H7 (cell line): Measurements from ENCODE around the gene LIN52. TPM values are rescaled to one million over a fixed set of nuclear protein-coding genes. Genes with fewer than 3 reads are reported as not detected.
A peak's percentile ranks its signal among the peaks of the same experiment; 100 is the strongest.

Source experiments
- DNase-seq: peaks from one replicate; pipeline ENCODE4 v3.0.0; 2012
- H3K27me3 ChIP-seq: 2 replicates; pipeline ENCODE4 v1.6.0; 2011; ENCODE audit warnings: mild to moderate bottlenecking, low read length; ENCODE audit not compliant: control insufficient read depth, insufficient read depth
- H3K36me3 ChIP-seq: replicated peaks from 2 replicates; pipeline ENCODE4 v1.5.1; 2011; ENCODE audit warnings: low read length; ENCODE audit not compliant: control insufficient read depth, insufficient read depth
- H3K4me3 ChIP-seq: 2 replicates; pipeline ENCODE4 v1.5.1; 2011; ENCODE audit warnings: low read depth, mild to moderate bottlenecking, control low read depth, low read length, moderate library complexity; ENCODE audit not compliant: insufficient read depth
- total RNA-seq: library from RNA; depleted of rRNA; stranded (reverse); fragments of >200 nt; shearing (Covaris generic); gene quantifications from 2 replicates; pipeline ENCODE4 v1.2.3, GENCODE V29; 2014; rRNA removed

The LIN52 gene
- total RNA-seq, 1 experiment from 2014 or later: 13.3 TPM

DNA sequence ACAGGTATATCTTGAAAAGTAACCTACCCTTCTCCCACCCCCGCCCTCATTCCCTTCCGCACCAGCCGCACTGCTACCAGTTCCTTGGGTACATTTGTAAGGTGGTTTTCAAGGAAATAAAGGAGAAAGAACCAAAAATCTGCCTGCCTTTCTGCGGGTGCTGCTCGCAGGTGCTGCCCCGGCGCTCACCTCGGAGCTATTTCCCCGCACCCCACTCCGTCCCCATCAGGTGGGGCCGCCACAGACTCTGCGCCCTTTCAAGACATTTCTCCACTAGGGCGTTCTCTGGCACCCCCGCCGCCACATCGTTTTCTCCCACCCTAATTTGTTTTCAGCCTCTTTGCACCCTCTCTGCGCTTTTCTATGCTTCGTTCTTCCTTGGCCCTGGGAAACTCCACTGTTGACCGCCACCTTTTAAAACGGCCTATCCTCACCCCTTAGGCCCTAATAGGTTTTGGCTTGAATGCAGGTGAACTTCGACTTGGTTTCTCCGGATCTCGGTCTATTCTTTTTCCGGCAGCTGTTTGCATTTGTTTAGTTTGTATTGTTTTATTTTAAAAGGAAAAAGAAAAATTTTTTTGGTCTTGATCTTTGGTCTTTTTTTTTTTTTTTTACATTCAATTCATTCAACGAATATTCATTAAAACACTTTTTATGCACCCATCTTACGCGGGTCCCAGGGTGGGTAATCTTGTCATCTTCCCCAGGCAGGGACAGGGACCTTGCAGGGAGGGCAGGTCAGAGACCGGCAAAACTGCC is 157.4 kb downstream of the LIN52 start:
- DNase-seq: peak; percentile 66
- peaks cover 87% of the 10 kb centered on the region for H3K27me3 ChIP-seq
- H3K4me3 ChIP-seq: no peak overlapping the region

DNA sequence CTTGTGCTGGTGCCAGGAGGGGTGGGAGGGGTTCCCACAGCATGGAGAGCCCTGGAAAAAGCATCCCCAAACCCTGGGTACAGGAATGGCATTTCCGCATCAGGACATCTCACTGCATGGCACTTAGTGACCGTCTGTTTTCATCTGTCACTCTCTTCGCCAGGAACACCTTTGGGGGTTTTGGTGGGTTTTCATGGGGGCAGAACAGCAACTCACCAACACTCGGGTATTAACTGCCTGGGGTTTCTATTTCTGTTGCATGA is 158.0 kb downstream of the LIN52 start:
- DNase-seq: no peak
- no peaks in the 10 kb centered on the region for H3K36me3 ChIP-seq
- H3K4me3 ChIP-seq: no peak overlapping the region
- peaks cover 82% of the 10 kb centered on the region for H3K27me3 ChIP-seq

More for the DNA sequence above, 157.4 kb downstream of the LIN52 start:
- no peaks in the 10 kb centered on the region for H3K36me3 ChIP-seq

DNA sequence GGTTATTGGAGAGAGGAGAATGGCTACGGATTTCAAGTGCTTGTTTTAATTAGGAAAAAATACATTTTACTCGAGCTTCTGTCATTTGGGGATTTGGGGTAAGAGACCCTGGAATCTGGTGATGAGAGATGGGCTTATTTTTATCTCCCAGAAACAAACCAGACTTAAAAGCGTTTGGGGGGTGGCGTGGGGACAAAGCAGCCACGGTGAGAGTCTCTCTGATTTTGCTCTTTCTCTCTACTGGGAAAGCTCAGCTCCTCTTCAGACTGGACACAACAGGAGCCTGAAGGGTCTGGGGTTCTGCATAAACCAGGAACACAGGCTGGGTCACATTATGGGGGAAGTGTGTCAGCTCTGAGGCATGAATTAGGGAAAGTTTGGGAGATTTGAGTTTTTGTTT is 158.3 kb downstream of the LIN52 start:
- Histone ChIP-seq H3K4me3 (no peak overlapping the region), H3K27me3 (peaks cover 81% of the 10 kb centered on the region), H3K36me3 (no peaks in the 10 kb centered on the region)
- DNase-seq: no peak

DNA sequence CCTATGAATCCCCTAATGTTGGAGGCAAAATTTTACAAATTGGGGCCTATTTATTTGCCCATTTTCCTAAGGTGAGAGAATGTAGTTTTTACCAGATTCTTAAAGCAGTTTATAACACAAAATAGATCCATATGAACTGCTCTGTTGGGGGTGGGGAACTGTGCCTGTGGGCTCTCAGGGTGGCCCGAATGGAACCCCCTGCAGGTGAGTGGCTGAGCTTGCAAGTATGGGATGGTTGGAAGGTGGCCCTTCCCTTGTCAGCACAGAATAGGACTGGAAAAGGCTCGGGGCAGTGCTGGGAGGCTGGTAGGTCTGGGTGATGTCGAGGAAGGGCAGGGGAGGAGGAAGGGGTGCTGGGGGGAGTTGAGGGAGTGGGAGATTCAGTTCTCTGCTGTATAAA is 159.4 kb downstream of the LIN52 start:
- DNase-seq: no peak
- H3K4me3 ChIP-seq: no peak overlapping the region
- H3K36me3 ChIP-seq: no peaks in the 10 kb centered on the region
- H3K27me3 ChIP-seq: peaks cover 70% of the 10 kb centered on the region

DNA sequence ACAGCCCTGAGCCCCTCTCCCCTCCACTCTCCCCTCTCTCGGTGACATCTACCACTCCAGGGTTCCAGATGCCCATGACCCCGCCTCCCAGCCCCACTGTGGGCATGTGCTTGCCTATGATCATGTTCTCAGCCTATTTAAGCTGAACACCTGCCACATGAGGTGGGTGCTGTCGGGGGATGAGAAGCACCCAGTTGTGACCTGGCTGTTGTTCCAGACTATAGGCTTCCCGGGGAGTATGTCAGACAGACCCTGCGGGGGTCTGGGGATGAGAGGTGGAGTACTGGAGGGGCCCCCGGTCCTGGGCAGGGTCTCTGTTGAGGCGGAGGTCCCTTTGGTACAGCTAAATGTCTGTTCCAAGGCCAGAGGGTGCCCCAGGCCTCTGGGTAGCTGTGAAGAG is 160.5 kb downstream of the LIN52 start:
- DNase-seq: no peak
- Histone ChIP-seq H3K36me3 (no peaks in the 10 kb centered on the region), H3K4me3 (no peak overlapping the region), H3K27me3 (peaks cover 58% of the 10 kb centered on the region)

DNA sequence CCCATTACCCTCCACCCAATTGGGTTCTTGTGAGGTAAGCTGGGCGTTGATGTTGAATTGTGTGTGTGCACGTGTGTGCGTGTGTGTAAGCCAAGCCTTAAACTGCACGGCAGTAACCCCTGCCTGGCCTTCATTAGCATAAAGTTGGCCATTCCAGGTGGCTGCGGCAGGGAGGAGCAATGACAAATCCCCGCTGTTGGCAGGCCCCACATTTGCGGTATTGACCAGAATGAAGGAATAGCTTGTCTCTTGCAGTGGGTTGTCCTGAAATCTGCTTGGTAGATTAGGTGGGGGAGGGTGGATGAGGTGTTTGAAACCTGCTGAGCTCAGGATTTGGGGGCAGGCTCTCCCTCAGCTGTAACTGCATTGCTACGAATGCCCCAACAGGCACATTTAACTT is 161.8 kb downstream of the LIN52 start:
- H3K4me3 ChIP-seq: no peak overlapping the region
- H3K27me3 ChIP-seq: peaks cover 46% of the 10 kb centered on the region
- DNase-seq: no peak
- H3K36me3 ChIP-seq: no peaks in the 10 kb centered on the region

DNA sequence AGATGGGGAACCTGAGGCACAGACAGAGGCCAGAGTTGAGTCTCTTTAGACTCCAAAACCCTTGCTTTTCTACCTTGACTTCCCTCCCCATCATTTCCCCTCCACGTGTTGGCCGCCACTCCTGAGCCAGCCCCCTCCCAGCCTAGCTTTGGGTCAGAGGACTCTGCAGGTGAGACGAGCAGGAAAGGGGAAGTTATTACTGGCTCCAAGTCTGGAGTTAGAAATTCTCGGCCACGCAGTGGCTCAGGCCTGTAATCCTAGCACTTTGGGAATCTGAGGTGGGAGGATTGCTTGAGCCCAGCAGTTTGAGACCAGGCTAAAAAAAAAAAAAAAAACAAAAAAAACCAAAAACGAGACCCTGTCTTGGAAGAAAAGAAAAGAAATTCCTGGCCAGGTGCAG is 163.3 kb downstream of the LIN52 start:
- H3K27me3 ChIP-seq: peaks cover 36% of the 10 kb centered on the region

DNA sequence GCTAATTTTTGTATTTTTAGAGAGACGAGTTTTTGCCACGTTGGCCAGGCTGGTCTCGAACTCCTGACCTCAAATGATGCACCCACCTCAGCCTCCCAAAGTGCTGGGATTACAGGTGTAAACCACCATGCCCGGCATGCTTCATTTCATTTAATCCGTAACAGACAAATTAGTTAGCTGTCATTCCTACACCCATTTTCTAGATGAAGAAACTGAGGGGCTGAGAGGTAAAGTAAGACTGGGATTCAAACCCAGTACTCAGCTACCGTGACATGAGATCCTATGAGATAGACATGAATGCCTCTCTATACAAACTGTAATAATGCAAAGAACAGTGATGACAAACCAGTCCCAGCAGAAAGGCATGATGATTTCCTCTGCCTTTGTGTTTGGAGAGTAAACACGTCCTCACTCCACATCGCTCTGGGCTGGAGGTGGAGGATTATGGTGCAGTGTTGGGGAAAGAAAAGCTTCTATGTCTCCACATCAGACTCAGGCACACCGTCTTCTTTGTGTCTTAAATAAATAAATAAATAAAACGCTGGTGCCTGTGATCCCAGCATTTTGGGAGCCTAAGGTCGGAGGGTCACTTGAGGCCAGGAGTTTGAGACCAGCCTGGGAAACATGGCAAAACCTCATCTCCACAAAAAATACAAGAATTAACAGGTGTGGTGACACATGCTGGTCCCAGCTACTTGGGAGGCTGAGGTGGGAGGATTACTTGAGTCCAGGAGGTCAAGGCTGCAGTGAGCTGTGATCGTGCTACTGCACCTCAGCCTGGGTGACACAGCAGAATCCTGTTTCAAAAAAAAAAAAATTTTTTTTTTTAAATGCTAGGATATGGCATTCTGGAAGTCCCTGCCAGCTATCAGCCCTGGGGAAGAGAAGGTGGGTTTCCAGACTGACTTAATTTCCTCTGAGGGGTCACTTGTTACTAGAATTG is 164.9 kb downstream of the LIN52 start:
- H3K4me3 ChIP-seq: no peak overlapping the region
- no peaks in the 10 kb centered on the region for H3K36me3 ChIP-seq
- no peak for DNase-seq
- H3K27me3 ChIP-seq: peaks cover 20% of the 10 kb centered on the region

More for the DNA sequence above, 163.3 kb downstream of the LIN52 start:
- H3K4me3 ChIP-seq: no peak overlapping the region
- no peaks in the 10 kb centered on the region for H3K36me3 ChIP-seq
- no peak for DNase-seq

Other genes with a start within 250 kb of the LIN52 start
- 13.8 and 21.8 TPM in 2 replicates for gene PTGR2, start 233.1 kb upstream of the LIN52 start, total RNA-seq
- 27.2 and 31.0 TPM in 2 replicates for gene ZNF410, start 198.1 kb upstream of the LIN52 start, total RNA-seq
- gene FAM161B, start 134.9 kb upstream of the LIN52 start, total RNA-seq: 0.45 and 0.48 TPM in 2 replicates
- 11.3 and 17.1 TPM in 2 replicates for gene COQ6, start 134.7 kb upstream of the LIN52 start, total RNA-seq
- gene ENTPD5, start 65.7 kb upstream of the LIN52 start, total RNA-seq: 4.5 and 6.8 TPM in 2 replicates
- 0.31 and 0.44 TPM in 2 replicates for gene BBOF1, start 65.6 kb upstream of the LIN52 start, total RNA-seq
- gene ALDH6A1, start 503 bp upstream of the LIN52 start, total RNA-seq: 15.6 and 27.2 TPM in 2 replicates
- not detected in 2 replicates for gene VSX2, start 154.5 kb downstream of the LIN52 start, total RNA-seq
- gene ABCD4, start 218.0 kb downstream of the LIN52 start, total RNA-seq: 57.4 and 68.6 TPM in 2 replicates